K562 (cell line): ENCODE results near the gene CPE.

ENCODE experiments used
- ARNT ChIP-seq, 2 experiments: fragments of 450-650 bp; IDR thresholded peaks; 2 replicates each; pipeline ENCODE4 v1.6.1; 2016; ENCODE audit warnings: mild to moderate bottlenecking in 1 of 2
- BHLHE40 ChIP-seq: IDR thresholded peaks from 2 replicates; pipeline ENCODE4 v1.6.1; 2011; ENCODE audit warnings: low read length, improper control_type of control experiment
- FOSL1 ChIP-seq: fragments of 200-800 bp; sonication (Bioruptor generic); conservative IDR thresholded peaks from 2 replicates; pipeline ENCODE4 v1.6.1; 2016; ENCODE audit warnings: missing genetic modification characterization, missing compliant biosample characterization
- MXI1 ChIP-seq: IDR thresholded peaks from 2 replicates; pipeline ENCODE4 v1.6.1; 2011; ENCODE audit warnings: low read depth, mild to moderate bottlenecking, improper control_type of control experiment, low read length
- NBN ChIP-seq: fragments of 450-650 bp; IDR thresholded peaks from 2 replicates; pipeline ENCODE4 v1.6.1; 2016; ENCODE audit warnings: low read depth, mild to moderate bottlenecking
- SETDB1 ChIP-seq: IDR thresholded peaks from one replicate; pipeline ENCODE4 v1.6.1; 2012; ENCODE audit warnings: low read length, control low read depth, inconsistent platforms
- ZBTB7A ChIP-seq: IDR thresholded peaks from 2 replicates; pipeline ENCODE4 v1.6.1; 2011; ENCODE audit warnings: low read depth, mild to moderate bottlenecking, low read length, moderate library complexity, borderline replicate concordance; ENCODE audit not compliant: control insufficient read depth
- ZNF24 ChIP-seq: fragments of 450-650 bp; IDR thresholded peaks from 2 replicates; pipeline ENCODE4 v1.6.1; 2016
- TF ChIP-seq, protein P1 (sequence below): conservative IDR thresholded peaks from 2 replicates; pipeline ENCODE4 v1.6.1; 2011; ENCODE audit warnings: low read depth, mild to moderate bottlenecking, low read length; ENCODE audit not compliant: control insufficient read depth
- TF ChIP-seq, protein P2 (sequence below): sonication (generic); IDR thresholded peaks from 2 replicates; pipeline ENCODE4 v1.6.1; 2016
- TF ChIP-seq, protein P3 (sequence below), 2 experiments: fragments of 450-650 bp; IDR thresholded peaks; 2 replicates each; pipeline ENCODE4 v1.6.1; 2018; ENCODE audit warnings: mild to moderate bottlenecking in 2 of 2, low read depth in 1 of 2; ENCODE audit not compliant: partially characterized antibody in 2 of 2

DNA sequence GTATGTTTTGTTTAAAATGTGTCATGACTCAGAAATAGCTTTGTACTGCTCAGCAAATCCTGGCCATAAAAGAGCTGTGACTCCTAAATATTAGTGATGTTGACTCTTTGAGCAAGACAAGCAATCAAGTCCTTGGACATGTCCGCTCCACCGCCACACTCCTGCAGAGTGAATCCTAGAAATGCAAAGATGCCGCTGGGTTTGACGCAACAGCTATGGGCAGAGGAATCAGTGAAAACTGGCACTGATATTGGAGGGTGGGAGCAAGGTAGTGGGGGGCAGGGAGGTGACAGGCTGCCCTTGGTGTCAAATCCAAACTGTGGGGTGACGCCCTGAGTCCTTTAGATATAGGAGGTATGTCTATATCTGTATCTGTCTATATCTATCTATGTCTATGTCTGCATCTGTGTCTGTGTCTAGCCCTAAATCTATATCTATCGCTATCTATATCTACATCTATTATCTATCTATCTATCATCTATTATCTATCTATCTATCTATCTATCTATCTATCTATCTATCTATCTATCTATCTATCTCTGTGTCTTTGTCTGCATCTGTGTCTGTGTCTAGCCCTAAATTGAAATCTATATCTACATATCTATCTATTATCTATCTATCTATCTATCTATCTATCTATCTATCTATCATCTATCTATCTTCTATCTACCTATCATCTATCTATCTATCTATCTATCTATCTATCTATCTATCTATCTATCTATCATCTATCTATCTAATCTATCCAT, 129.7 kb downstream of the CPE start:
- TF ChIP-seq, protein P1, sequence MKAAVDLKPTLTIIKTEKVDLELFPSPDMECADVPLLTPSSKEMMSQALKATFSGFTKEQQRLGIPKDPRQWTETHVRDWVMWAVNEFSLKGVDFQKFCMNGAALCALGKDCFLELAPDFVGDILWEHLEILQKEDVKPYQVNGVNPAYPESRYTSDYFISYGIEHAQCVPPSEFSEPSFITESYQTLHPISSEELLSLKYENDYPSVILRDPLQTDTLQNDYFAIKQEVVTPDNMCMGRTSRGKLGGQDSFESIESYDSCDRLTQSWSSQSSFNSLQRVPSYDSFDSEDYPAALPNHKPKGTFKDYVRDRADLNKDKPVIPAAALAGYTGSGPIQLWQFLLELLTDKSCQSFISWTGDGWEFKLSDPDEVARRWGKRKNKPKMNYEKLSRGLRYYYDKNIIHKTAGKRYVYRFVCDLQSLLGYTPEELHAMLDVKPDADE = no peak
- TF ChIP-seq, protein P2, sequence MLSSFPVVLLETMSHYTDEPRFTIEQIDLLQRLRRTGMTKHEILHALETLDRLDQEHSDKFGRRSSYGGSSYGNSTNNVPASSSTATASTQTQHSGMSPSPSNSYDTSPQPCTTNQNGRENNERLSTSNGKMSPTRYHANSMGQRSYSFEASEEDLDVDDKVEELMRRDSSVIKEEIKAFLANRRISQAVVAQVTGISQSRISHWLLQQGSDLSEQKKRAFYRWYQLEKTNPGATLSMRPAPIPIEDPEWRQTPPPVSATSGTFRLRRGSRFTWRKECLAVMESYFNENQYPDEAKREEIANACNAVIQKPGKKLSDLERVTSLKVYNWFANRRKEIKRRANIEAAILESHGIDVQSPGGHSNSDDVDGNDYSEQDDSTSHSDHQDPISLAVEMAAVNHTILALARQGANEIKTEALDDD = no peak
- TF ChIP-seq BHLHE40 (no peak), FOSL1 (tag) (no peak), NBN (no peak), MXI1 (no peak), ZBTB7A (no peak), ARNT (IDR thresholded peaks at IDR 0.05) (no peak), ZNF24 (no peak), SETDB1 (no peak)
- TF ChIP-seq, protein P3, sequence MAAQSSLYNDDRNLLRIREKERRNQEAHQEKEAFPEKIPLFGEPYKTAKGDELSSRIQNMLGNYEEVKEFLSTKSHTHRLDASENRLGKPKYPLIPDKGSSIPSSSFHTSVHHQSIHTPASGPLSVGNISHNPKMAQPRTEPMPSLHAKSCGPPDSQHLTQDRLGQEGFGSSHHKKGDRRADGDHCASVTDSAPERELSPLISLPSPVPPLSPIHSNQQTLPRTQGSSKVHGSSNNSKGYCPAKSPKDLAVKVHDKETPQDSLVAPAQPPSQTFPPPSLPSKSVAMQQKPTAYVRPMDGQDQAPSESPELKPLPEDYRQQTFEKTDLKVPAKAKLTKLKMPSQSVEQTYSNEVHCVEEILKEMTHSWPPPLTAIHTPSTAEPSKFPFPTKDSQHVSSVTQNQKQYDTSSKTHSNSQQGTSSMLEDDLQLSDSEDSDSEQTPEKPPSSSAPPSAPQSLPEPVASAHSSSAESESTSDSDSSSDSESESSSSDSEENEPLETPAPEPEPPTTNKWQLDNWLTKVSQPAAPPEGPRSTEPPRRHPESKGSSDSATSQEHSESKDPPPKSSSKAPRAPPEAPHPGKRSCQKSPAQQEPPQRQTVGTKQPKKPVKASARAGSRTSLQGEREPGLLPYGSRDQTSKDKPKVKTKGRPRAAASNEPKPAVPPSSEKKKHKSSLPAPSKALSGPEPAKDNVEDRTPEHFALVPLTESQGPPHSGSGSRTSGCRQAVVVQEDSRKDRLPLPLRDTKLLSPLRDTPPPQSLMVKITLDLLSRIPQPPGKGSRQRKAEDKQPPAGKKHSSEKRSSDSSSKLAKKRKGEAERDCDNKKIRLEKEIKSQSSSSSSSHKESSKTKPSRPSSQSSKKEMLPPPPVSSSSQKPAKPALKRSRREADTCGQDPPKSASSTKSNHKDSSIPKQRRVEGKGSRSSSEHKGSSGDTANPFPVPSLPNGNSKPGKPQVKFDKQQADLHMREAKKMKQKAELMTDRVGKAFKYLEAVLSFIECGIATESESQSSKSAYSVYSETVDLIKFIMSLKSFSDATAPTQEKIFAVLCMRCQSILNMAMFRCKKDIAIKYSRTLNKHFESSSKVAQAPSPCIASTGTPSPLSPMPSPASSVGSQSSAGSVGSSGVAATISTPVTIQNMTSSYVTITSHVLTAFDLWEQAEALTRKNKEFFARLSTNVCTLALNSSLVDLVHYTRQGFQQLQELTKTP (IDR thresholded peaks at IDR 0.05; ENCODE audit: low read depth in 1 of 2, partially characterized antibody in 2 of 2) = no peak
